ENCODE measurements around the gene PRLR. TPM values are rescaled to one million over a fixed set of nuclear protein-coding genes. Genes with fewer than 3 reads are reported as not detected.

PRLR gene
- polyA plus RNA-seq, 1 donor from 2014 or later = 0.50 TPM

DNA sequence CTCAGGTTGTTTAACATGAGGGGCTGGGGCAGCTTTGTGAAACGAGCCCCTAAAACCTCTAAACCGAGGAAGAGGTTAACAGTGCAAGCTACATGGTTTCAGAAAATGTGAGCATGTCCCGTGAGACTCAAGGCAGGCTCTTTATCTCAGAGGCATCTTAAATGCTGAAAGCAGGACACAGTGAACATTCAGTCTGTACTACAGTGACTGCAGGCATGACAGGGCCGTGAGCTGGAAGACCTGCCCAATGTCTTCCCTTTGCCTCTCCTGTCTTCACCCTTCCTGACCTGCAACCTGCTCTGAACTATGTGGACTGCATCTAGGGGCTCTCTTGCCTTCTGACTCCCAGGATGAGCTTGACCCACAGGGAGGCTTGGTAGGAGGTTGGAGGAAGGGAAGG, 58.3 kb downstream of the PRLR start:
- Histone ChIP-seq H3K9me2 (ENCODE audit: insufficient read depth, low read length) (no peaks in the 10 kb centered on the region), H3K27ac (ENCODE audit: low read length) (no peak overlapping the region), H3F3A (ENCODE audit: insufficient read depth, low read length, poor library complexity, severe bottlenecking) (no peaks in the 10 kb centered on the region), H3K9ac (ENCODE audit: low read length) (no peak overlapping the region), H3K36me3 (ENCODE audit: insufficient read depth, low read length) (no peaks in the 10 kb centered on the region), H4K20me1 (ENCODE audit: insufficient read depth) (no peaks in the 10 kb centered on the region), H3K79me2 (replicated peaks; ENCODE audit: insufficient read depth, low read length) (no peaks in the 10 kb centered on the region), H2AFZ (ENCODE audit: low read depth, low read length) (no peak overlapping the region), H3K9me3 (ENCODE audit: low read length) (no peaks in the 10 kb centered on the region), H3K4me2 (ENCODE audit: low read length) (no peak overlapping the region), H3K4me3 (ENCODE audit: low read length) (no peak overlapping the region), H3K27me3 (ENCODE audit: insufficient read depth, low read depth, low read length) (no peaks in the 10 kb centered on the region)
- TF ChIP-seq EP300 (conservative IDR thresholded peaks at IDR 0.05; ENCODE audit: poor library complexity, severe bottlenecking) = no peak
- TF ChIP-seq RAD21 (conservative IDR thresholded peaks at IDR 0.05) = no peak
- no peak for TF ChIP-seq CTCF (IDR thresholded peaks at IDR 0.05; ENCODE audit: poor library complexity, severe bottlenecking)
- no peak for TF ChIP-seq SMC3 (conservative IDR thresholded peaks at IDR 0.05; ENCODE audit: poor library complexity)
- no peak for TF ChIP-seq MXI1 (conservative IDR thresholded peaks at IDR 0.05; ENCODE audit: poor library complexity, severe bottlenecking)
- no peak for TF ChIP-seq POLR2AphosphoS5 (IDR thresholded peaks at IDR 0.05)
- TF ChIP-seq EZH2 (IDR thresholded peaks at IDR 0.05; ENCODE audit: borderline replicate concordance, insufficient read depth, low read length, poor library complexity, severe bottlenecking) = no peak
- TF ChIP-seq TAF1 (IDR thresholded peaks at IDR 0.05; ENCODE audit: low read depth) = no peak
- TF ChIP-seq REST (IDR thresholded peaks at IDR 0.05; ENCODE audit: borderline replicate concordance) = no peak

- H4K20me1 ChIP-seq (ENCODE audit: insufficient read depth) = no peaks in the 10 kb centered on the region
- no peaks in the 10 kb centered on the region for H3K79me2 ChIP-seq (replicated peaks; ENCODE audit: insufficient read depth, low read length)
- H3K9ac ChIP-seq (ENCODE audit: low read length) = no peak overlapping the region
- no peak overlapping the region for H3K4me2 ChIP-seq (ENCODE audit: low read length)
- H2AFZ ChIP-seq (ENCODE audit: low read depth, low read length) = no peak overlapping the region
- no peak overlapping the region for H3K27ac ChIP-seq (ENCODE audit: low read length)
- H3K9me3 ChIP-seq (ENCODE audit: low read length) = no peaks in the 10 kb centered on the region
- H3F3A ChIP-seq (ENCODE audit: insufficient read depth, low read length, poor library complexity, severe bottlenecking) = no peaks in the 10 kb centered on the region
- no peaks in the 10 kb centered on the region for H3K36me3 ChIP-seq (ENCODE audit: insufficient read depth, low read length)
- no peaks in the 10 kb centered on the region for H3K27me3 ChIP-seq (ENCODE audit: insufficient read depth, low read depth, low read length)
- TF ChIP-seq MXI1 (conservative IDR thresholded peaks at IDR 0.05; ENCODE audit: poor library complexity, severe bottlenecking) (no peak), REST (IDR thresholded peaks at IDR 0.05; ENCODE audit: borderline replicate concordance) (no peak), POLR2AphosphoS5 (IDR thresholded peaks at IDR 0.05) (no peak), EP300 (conservative IDR thresholded peaks at IDR 0.05; ENCODE audit: poor library complexity, severe bottlenecking) (no peak), EZH2 (IDR thresholded peaks at IDR 0.05; ENCODE audit: borderline replicate concordance, insufficient read depth, low read length, poor library complexity, severe bottlenecking) (no peak), SMC3 (conservative IDR thresholded peaks at IDR 0.05; ENCODE audit: poor library complexity) (no peak), CTCF (IDR thresholded peaks at IDR 0.05; ENCODE audit: poor library complexity, severe bottlenecking) (no peak), TAF1 (IDR thresholded peaks at IDR 0.05; ENCODE audit: low read depth) (no peak)
- H3K9me2 ChIP-seq (ENCODE audit: insufficient read depth, low read length) = no peaks in the 10 kb centered on the region
- H3K4me3 ChIP-seq (ENCODE audit: low read length) = no peak overlapping the region
Measured at GRCh38 chr5:35171078-35171477, 59.2 kb downstream of the PRLR start.

All from neural cell (in vitro differentiated cells).